GM13976 (cell line): Measurements from ENCODE around the gene BCDIN3D.
"Not testable (repeated sequence)": the region's sequence is repeated elsewhere in the genome, so short reads cannot be mapped to it uniquely, and the experiment has no call there.

Experiments
- DNase-seq: peaks from one replicate; pipeline ENCODE4 v3.0.0; 2012; ENCODE audit warnings: low spot score
- CTCF ChIP-seq: IDR thresholded peaks from 2 replicates; pipeline ENCODE4 v1.5.1; 2012; ENCODE audit warnings: borderline replicate concordance, mild to moderate bottlenecking; ENCODE audit not compliant: insufficient read depth; ENCODE audit errors: extremely low read depth, missing control alignments, control extremely low read depth
- in situ Hi-C: fragments of 300-500 bp; cut with MboI; formaldehyde crosslinking; loops from one replicate; pipeline ENCODE4 v1.12.0; 2022; ENCODE audit warnings: low sequenced_read_pairs, mixed read lengths, inconsistent platforms; ENCODE audit not compliant: unreplicated experiment

Gene BCDIN3D

GRCh38 chr12:49882248-49882850 lies 39.4 kb upstream of the BCDIN3D start:
- no peak for TF ChIP-seq CTCF
- DNase-seq = no peak
- in situ Hi-C loops = no loop called here

GRCh38 chr12:49881415-49882247 lies 38.7 kb upstream of the BCDIN3D start:
- in situ Hi-C loops = no loop called here
- no peak for TF ChIP-seq CTCF
- no peak for DNase-seq

DNA sequence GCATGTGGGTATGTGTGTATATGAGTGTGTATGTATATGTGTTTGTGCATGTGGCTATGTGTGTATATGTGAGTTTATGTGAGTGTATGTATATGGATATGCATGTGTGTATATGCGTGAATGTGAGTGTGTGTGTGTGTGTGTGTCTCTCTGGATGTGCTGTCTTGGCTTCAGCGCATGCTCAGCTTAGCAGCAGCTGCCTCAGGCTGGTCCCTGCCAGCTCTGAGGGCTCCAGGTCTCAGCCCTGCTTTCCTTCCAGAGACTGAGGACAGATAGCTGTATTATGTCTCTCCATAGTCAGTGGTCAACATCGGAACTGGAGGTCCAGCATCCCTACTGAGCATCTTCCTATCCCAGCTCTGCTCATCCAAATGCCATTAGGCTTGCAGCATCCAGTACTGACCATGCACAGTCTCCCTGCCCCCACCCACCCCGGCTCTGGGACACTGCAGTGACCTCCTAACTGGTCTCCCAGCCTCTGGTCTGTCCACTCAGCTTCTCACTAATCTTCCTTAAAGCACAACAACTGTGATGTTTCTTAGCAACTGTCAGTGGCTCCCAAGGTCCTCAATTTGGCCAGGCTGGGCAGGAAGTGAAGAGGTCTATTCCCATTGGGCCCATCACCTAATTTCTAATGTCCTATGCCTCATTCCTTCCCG lies 38.0 kb upstream of the BCDIN3D start:
- TF ChIP-seq CTCF = no peak
- no peak for DNase-seq

DNA sequence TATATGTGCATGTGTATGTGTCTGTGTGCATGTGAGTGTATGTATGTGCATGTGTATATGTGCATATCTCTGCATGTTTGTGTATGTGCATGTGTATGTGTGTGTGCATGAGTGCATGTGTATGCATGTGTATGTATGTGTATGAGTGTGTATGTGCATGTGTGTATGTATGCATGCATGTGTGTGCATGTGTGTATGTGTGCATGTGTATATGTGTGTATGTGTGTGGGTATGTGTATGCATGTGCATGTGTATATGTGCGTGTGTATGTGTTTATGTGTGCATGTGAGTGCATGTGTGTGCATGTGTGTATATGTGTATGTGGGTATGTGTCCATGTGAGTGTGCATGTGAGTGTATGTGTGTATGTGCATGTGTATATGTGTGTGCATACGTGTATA lies 36.2 kb upstream of the BCDIN3D start:
- DNase-seq, in situ Hi-C loops: not testable (repeated sequence)

More for the DNA sequence above, 38.0 kb upstream of the BCDIN3D start:
- in situ Hi-C loops = no loop called here

GRCh38 chr12:49878021-49878420 lies 35.1 kb upstream of the BCDIN3D start:
- TF ChIP-seq CTCF = no peak
- in situ Hi-C loops = no loop called here
- DNase-seq = no peak

DNA sequence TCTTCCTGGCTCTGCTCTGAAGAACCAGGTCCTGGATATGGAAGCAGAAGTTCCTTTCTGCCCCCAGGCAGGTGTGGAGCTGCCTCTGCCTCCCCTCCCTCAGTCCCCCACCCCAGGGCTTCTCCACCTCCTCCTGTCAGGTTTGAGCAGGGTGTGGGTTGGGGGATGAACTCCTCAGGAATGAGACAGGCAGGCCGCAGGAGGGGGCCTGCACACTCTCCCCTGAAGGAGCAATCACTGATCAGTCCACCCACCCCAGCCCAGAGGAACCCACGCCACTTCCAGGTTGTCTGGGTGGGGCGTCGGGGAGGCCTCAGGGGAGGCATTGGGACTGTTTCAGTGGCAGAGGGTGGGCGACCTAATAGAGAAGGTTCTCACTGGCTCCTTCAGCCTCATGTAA lies 34.2 kb upstream of the BCDIN3D start:
- DNase-seq = no peak
- in situ Hi-C loops = no loop called here
- no peak for TF ChIP-seq CTCF

DNA sequence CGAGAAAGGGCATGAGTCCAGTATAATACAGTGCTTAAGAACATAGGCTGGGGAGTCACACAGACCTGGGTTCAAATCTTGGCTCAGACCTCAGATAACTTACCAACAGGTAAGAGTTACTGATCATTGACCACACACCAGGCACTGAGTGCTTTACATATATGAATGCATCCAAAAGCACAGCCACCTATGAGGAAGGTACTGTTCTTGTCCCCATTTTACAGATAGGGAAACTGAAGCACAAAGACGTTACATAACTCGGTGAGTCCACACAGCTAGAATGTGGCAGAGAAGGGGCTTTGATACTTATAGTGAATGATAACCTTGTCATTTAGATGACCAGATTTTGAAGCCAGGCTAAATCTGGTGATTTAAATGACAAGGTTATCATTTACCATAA lies 33.2 kb upstream of the BCDIN3D start:
- in situ Hi-C loops = no loop called here
- DNase-seq = no peak
- TF ChIP-seq CTCF = no peak
